Measurements from ENCODE around the gene MEA1. TPM values are rescaled to one million over a fixed set of nuclear protein-coding genes. Genes with fewer than 3 reads are reported as not detected.
"Not testable (repeated sequence)": the region's sequence is repeated elsewhere in the genome, so short reads cannot be mapped to it uniquely, and the experiment has no call there.

The MEA1 gene
- total RNA-seq, 1 donor from 2014 or later: 94.3 TPM

DNA sequence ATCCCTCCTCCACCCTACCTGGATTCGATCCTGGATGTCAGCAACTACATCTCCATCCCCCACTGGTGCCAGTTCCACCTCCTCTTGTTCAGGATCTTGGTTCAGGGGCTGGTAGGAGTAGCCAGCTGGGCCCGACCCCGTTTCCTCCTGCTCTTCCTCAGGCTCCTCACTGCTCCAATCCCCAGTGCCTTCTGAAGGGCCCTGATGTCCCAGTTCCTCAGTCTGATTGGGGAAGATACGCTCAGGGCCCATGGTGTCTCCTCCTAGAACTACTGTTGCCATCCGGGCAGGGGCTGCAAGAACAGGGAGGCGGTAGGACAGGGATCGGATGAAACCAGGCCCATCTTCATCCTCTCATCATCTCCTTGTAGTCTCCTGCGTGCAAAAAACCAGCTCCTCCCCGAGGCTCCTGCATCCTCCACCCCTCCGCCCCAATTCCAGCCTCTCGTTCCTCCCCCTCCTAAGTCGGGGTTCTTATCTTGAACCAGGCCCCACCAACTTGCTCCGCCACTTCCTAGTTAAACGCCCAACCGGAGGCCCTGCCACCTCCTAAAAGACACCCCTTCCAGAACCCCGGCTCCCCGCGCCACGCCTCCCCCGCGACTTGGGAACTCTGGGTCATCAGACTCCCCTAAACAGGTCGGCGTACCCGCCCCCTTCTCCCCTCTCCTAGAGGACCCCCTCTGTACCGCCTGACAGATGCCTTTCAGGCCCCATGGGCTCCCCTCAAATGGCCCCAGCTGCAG is 476 bp downstream of the MEA1 start:
- intact Hi-C loops (cut with micrococcal nuclease): loop anchor here (1.0 to 5.0 kb wide), 4 partner anchors 29 to 504 kb away; partner anchors contain the start of genes POLR1C, PPP2R5D, UBR2 and YIPF3
- peaks cover 56% of the 10 kb centered on the region for H3K36me3 Mint-ChIP-seq (ENCODE audit: low read depth)
- no peak for DNase-seq
- H3K4me1 Mint-ChIP-seq: peaks cover 44% of the 10 kb centered on the region
- no peaks in the 10 kb centered on the region for H3K9me3 Mint-ChIP-seq
- peak overlapping the region; percentile 92 for H3K27ac Mint-ChIP-seq
- no peaks in the 10 kb centered on the region for H3K27me3 Mint-ChIP-seq
- peak overlapping the region; percentile 99 for H3K4me3 Mint-ChIP-seq

DNA sequence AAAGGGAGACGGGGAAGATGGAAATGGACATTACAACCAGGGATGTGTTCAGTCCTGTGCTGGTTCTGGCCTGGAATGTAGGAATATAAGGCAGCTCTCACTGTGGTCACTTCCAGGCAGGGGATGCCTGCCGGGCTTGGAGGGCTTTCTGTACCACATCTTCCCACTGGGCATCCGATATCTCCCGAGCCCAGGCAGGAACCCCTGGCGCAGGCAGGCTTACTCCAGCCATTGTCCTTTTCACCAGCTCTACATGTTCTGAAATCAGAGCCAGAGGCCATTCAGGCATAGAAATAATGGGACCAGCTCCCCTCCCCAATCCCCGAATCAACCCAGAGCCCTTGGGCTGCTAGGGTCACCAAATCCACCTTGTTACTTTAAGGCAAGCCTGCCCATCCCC is 1.4 kb downstream of the MEA1 start:
- Mint-ChIP-seq H3K4me3 (peak overlapping the region; percentile 99), H3K27ac (no peak overlapping the region), H3K4me1 (peaks cover 39% of the 10 kb centered on the region), H3K27me3 (no peaks in the 10 kb centered on the region), H3K9me3 (no peaks in the 10 kb centered on the region), H3K36me3 (ENCODE audit: low read depth) (peaks cover 54% of the 10 kb centered on the region)
- intact Hi-C loops (cut with micrococcal nuclease): loop anchor here (2.0 to 5.0 kb wide), 2 partner anchors 450 to 504 kb away; partner anchors contain the start of genes POLR1C, UBR2 and YIPF3
- DNase-seq: peak; percentile 65

DNA sequence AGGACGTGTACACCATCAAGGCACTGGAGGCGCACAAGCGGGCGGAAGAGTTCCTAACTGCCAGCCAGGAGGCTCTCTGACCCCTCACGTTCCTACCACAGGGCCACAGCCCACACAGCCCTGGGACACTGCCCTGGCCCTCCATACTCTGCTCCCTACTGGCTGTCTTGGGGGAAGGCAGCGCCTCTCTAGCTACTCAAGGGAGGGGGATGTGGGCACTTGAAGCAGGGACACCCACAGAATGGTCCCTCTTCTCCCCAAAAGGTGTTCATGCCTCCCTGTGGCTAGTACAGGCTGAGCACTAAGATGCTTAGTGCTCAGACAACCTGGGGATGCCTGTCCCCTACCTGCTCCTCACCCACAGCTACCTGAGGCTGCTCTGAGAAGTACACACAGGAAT is 2.5 kb downstream of the MEA1 start:
- peaks cover 60% of the 10 kb centered on the region for H3K36me3 Mint-ChIP-seq (ENCODE audit: low read depth)
- no peak overlapping the region for H3K27ac Mint-ChIP-seq
- peaks cover 33% of the 10 kb centered on the region for H3K4me1 Mint-ChIP-seq
- H3K27me3 Mint-ChIP-seq: no peaks in the 10 kb centered on the region
- no peaks in the 10 kb centered on the region for H3K9me3 Mint-ChIP-seq
- no peak overlapping the region for H3K4me3 Mint-ChIP-seq
- intact Hi-C loops (cut with micrococcal nuclease): loop anchor here (5.0 kb wide), 1 partner anchor 449 kb away; the partner anchor contains the start of gene UBR2
- DNase-seq: no peak

- H3K9me3 Mint-ChIP-seq: no peaks in the 10 kb centered on the region
- peak; percentile 80 for DNase-seq
- H3K27me3 Mint-ChIP-seq: no peaks in the 10 kb centered on the region
- intact Hi-C loops (cut with micrococcal nuclease): loop anchor here (1.0 kb wide), 1 partner anchor 134 kb away; no protein-coding TSS in a partner anchor
- H3K36me3 Mint-ChIP-seq (ENCODE audit: low read depth): peaks cover 59% of the 10 kb centered on the region
- peaks cover 22% of the 10 kb centered on the region for H3K4me1 Mint-ChIP-seq
- no peak overlapping the region for H3K4me3 Mint-ChIP-seq
- no peak overlapping the region for H3K27ac Mint-ChIP-seq
Observed at GRCh38 chr6:43009124-43009523, 4.6 kb downstream of the MEA1 start.

DNA sequence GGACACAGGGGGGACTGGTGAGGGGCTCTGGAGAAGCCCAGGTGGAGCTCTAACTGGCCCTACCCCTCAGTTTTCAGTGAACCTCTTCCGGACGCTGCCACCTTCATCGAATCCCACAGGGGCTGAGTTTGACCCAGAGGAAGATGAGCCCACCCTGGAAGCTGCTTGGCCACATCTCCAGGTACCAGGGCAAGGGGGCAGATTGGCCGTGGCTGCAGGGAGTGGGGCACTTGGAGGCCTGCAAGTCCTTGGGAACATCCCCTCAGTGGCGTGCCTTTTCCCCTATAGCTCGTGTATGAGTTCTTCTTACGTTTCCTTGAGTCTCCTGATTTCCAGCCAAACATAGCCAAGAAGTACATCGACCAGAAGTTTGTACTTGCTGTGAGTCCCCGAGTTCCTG is 6.6 kb downstream of the MEA1 start:
- no peaks in the 10 kb centered on the region for H3K27me3 Mint-ChIP-seq
- H3K9me3 Mint-ChIP-seq: no peaks in the 10 kb centered on the region
- peaks cover 46% of the 10 kb centered on the region for H3K36me3 Mint-ChIP-seq (ENCODE audit: low read depth)
- DNase-seq: no peak
- intact Hi-C loops (cut with micrococcal nuclease): no loop called here
- H3K4me3 Mint-ChIP-seq: no peak overlapping the region
- peaks cover 4% of the 10 kb centered on the region for H3K4me1 Mint-ChIP-seq
- H3K27ac Mint-ChIP-seq: no peak overlapping the region

DNA sequence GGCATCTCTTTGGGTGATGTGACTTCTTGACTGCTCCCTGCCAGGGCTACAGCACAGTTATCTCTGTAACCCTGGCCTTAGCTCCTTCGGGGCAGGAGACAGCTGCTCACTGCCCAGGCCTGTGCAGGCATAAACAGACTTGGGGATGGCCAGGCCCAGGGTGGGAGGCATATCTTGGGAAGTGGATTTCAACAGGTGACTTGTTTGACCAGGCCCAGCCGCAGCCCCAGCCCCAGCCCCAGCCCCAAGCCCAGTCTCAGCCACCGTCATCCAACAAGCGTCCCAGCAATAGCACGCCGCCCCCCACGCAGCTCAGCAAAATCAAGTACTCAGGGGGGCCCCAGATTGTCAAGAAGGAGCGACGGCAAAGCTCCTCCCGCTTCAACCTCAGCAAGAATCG is 7.5 kb downstream of the MEA1 start:
- no peak overlapping the region for H3K27ac Mint-ChIP-seq

DNA sequence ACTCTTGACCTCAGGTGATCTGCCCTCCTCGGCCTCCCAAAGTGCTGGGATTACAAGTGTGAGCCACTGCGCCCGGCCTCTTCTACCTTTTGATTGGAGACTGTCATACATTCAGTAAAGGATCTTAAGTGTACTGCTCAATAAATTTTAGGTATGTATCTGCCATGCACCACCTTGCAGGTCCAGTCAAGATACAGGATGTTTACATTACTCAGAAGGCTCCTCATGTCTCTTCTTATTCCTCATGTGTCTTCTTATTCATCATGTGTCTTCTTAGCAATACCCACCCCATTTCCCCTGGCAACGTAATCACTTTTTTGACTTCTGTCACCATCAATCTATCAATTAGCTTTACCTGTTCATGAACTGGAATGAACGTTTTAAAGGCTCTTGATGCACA is 7.9 kb downstream of the MEA1 start:
- H3K4me1 Mint-ChIP-seq: peaks cover 2% of the 10 kb centered on the region
- no peaks in the 10 kb centered on the region for H3K27me3 Mint-ChIP-seq
- no peak overlapping the region for H3K4me3 Mint-ChIP-seq
- no peaks in the 10 kb centered on the region for H3K9me3 Mint-ChIP-seq
- intact Hi-C loops (cut with micrococcal nuclease): no loop called here
- no peak overlapping the region for H3K27ac Mint-ChIP-seq
- DNase-seq: no peak
- H3K36me3 Mint-ChIP-seq (ENCODE audit: low read depth): peaks cover 38% of the 10 kb centered on the region

More for the DNA sequence above, 7.5 kb downstream of the MEA1 start:
- DNase-seq: no peak
- Mint-ChIP-seq H3K36me3 (ENCODE audit: low read depth) (peaks cover 41% of the 10 kb centered on the region), H3K4me3 (no peak overlapping the region), H3K27me3 (no peaks in the 10 kb centered on the region), H3K9me3 (no peaks in the 10 kb centered on the region), H3K4me1 (peaks cover 2% of the 10 kb centered on the region)
- intact Hi-C loops (cut with micrococcal nuclease): no loop called here

DNA sequence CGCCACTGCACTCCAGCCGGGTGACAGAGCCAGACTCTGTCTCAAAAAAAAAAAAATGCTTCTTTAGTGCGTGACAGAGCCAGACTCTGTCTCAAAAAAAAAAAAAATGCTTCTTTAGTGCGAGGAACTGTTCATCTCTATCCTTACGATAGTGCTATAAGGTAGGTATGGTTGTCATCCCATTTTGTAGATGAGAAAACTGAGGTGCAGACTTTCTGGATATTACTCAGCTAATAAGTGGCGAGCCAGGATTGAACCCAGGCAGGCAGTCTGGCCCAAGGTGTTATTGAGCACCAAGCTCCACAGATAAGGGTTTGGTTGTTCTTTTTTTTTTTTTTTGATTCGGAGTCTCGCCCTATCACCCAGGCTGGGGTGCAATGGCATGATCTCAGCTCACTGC is 11.9 kb downstream of the MEA1 start:
- H3K4me3 Mint-ChIP-seq: no peak overlapping the region
- no peaks in the 10 kb centered on the region for H3K27me3 Mint-ChIP-seq
- intact Hi-C loops (cut with micrococcal nuclease): no loop called here
- DNase-seq: no peak
- H3K36me3 Mint-ChIP-seq (ENCODE audit: low read depth): peaks cover 14% of the 10 kb centered on the region
- H3K9me3 Mint-ChIP-seq: no peaks in the 10 kb centered on the region
- H3K27ac Mint-ChIP-seq: no peak overlapping the region
- H3K4me1 Mint-ChIP-seq: peaks cover 2% of the 10 kb centered on the region

- H3K27me3 Mint-ChIP-seq; H3K4me3 Mint-ChIP-seq; H3K27ac Mint-ChIP-seq; H3K4me1 Mint-ChIP-seq; H3K36me3 Mint-ChIP-seq (ENCODE audit: low read depth); H3K9me3 Mint-ChIP-seq; DNase-seq; intact Hi-C loops (cut with micrococcal nuclease): not testable (repeated sequence)
Observed at GRCh38 chr6:42998205-42998604, 15.5 kb downstream of the MEA1 start.

DNA sequence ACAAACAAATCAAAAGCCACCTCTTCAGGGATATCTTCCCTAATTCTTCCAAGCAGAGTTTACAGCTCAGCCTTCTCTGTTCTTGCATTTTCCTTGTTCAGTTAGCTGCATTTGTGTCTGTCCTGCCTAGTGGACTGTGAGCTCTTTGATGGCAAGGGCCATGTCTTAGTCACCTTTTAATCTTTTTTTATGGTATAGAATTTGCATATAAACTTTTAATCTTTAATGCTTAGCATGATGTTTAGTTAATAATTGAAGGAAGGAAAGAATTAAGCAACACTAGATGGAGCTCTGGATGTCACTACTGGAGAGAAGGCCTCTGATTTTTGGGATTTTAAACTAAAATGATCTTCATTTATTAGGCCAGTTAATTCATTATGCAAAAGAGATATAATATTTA is 17.2 kb downstream of the MEA1 start:
- Mint-ChIP-seq H3K27ac (no peak overlapping the region), H3K27me3 (no peaks in the 10 kb centered on the region), H3K36me3 (ENCODE audit: low read depth) (peaks cover 9% of the 10 kb centered on the region), H3K4me3 (no peak overlapping the region), H3K9me3 (no peaks in the 10 kb centered on the region), H3K4me1 (peaks cover 2% of the 10 kb centered on the region)
- intact Hi-C loops (cut with micrococcal nuclease): no loop called here
- no peak for DNase-seq

DNA sequence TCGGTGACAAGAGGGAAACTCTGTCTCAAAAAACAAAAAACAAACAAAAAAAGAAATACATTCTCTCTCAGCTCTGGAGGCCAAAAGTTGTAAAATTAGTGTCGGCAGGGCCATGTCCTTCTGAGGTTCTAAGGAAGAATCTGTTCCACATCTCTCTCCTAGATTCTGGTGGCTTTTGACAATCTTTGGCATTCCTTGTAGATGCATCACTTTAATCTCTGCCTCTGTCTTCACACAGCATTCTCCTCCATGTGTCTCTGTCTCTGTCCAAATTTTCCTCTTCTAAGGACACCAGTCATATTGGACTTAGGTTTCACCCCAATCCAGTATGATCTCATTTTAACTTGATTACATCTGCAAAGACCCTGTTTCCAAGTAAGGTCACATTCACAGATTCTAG is 20.3 kb downstream of the MEA1 start:
- no peaks in the 10 kb centered on the region for H3K9me3 Mint-ChIP-seq
- H3K4me3 Mint-ChIP-seq: no peak overlapping the region
- H3K36me3 Mint-ChIP-seq (ENCODE audit: low read depth): peaks cover 19% of the 10 kb centered on the region
- H3K4me1 Mint-ChIP-seq: peaks cover 3% of the 10 kb centered on the region
- H3K27me3 Mint-ChIP-seq: no peaks in the 10 kb centered on the region
- H3K27ac Mint-ChIP-seq: no peak overlapping the region
- intact Hi-C loops (cut with micrococcal nuclease): no loop called here
- DNase-seq: no peak

GRCh38 chr6:42989923-42990322 is 23.8 kb downstream of the MEA1 start:
- Mint-ChIP-seq H3K36me3 (ENCODE audit: low read depth) (peaks cover 30% of the 10 kb centered on the region), H3K4me3 (no peak overlapping the region), H3K27me3 (no peaks in the 10 kb centered on the region), H3K9me3 (no peaks in the 10 kb centered on the region), H3K27ac (no peak overlapping the region), H3K4me1 (peaks cover 35% of the 10 kb centered on the region)
- intact Hi-C loops (cut with micrococcal nuclease): no loop called here
- no peak for DNase-seq

DNA sequence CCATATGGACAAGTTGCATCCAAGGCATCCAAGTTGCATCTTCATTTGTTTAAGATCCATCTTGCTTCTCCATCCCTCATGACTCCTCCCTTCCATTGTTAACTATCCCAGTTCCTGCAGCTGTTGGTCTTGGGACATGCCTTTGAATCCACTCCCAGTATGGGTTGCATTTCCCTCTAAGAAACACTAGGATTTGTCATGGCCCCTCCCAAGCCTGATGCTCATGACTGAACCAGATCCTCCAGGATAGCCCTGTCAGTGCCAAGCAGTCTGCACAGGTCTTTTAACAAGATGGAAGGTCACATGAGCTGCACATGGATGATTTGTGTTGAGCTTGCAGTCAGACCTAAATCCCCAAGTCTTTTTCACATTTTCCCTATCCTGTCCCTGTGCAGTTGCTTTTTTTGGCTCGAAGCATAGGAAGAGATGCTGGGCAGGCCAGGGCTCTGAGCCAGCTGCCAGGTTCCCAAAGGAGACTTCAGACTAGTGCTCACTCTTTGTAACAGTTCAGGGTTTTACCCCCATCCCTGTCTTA is 25.2 kb downstream of the MEA1 start:
- Mint-ChIP-seq H3K27me3 (no peaks in the 10 kb centered on the region), H3K27ac (no peak overlapping the region), H3K4me1 (peaks cover 40% of the 10 kb centered on the region), H3K36me3 (ENCODE audit: low read depth) (peaks cover 29% of the 10 kb centered on the region), H3K9me3 (no peaks in the 10 kb centered on the region), H3K4me3 (no peak overlapping the region)
- DNase-seq: no peak
- intact Hi-C loops (cut with micrococcal nuclease): no loop called here

- H3K27me3 Mint-ChIP-seq: no peaks in the 10 kb centered on the region
- no peak for DNase-seq
- H3K27ac Mint-ChIP-seq: no peak overlapping the region
- intact Hi-C loops (cut with micrococcal nuclease): no loop called here
- peaks cover 27% of the 10 kb centered on the region for H3K36me3 Mint-ChIP-seq (ENCODE audit: low read depth)
- H3K4me3 Mint-ChIP-seq: no peak overlapping the region
- peaks cover 38% of the 10 kb centered on the region for H3K4me1 Mint-ChIP-seq
- H3K9me3 Mint-ChIP-seq: no peaks in the 10 kb centered on the region
Observed at GRCh38 chr6:42987533-42988451, 26.0 kb downstream of the MEA1 start.
